GM13976 (cell line): ENCODE data around the gene FBN1.

Experiments
- DNase-seq: peaks from one replicate; pipeline ENCODE4 v3.0.0; 2012; ENCODE audit warnings: low spot score
- CTCF ChIP-seq: IDR thresholded peaks from 2 replicates; pipeline ENCODE4 v1.5.1; 2012; ENCODE audit warnings: borderline replicate concordance, mild to moderate bottlenecking; ENCODE audit not compliant: insufficient read depth; ENCODE audit errors: extremely low read depth, missing control alignments, control extremely low read depth
- in situ Hi-C: fragments of 300-500 bp; cut with MboI; formaldehyde crosslinking; loops from one replicate; pipeline ENCODE4 v1.12.0; 2022; ENCODE audit warnings: low sequenced_read_pairs, mixed read lengths, inconsistent platforms; ENCODE audit not compliant: unreplicated experiment

FBN1 gene

GRCh38 chr15:48451241-48451640, 194.3 kb downstream of the FBN1 start:
- in situ Hi-C loops: no loop called here
- DNase-seq: no peak
- no peak for TF ChIP-seq CTCF

GRCh38 chr15:48449734-48450133, 195.8 kb downstream of the FBN1 start:
- no peak for TF ChIP-seq CTCF
- in situ Hi-C loops: no loop called here
- DNase-seq: no peak

GRCh38 chr15:48447657-48448056, 197.9 kb downstream of the FBN1 start:
- TF ChIP-seq CTCF: no peak
- DNase-seq: no peak
- in situ Hi-C loops: no loop called here

GRCh38 chr15:48447058-48447457, 198.5 kb downstream of the FBN1 start:
- DNase-seq: no peak
- in situ Hi-C loops: no loop called here
- TF ChIP-seq CTCF: no peak

- TF ChIP-seq CTCF: no peak
- DNase-seq: no peak
- in situ Hi-C loops: no loop called here
These were observed 203.5 kb downstream of the FBN1 start for GRCh38 chr15:48442011-48442410.

GRCh38 chr15:48440084-48440483, 205.4 kb downstream of the FBN1 start:
- no peak for TF ChIP-seq CTCF
- in situ Hi-C loops: no loop called here
- DNase-seq: no peak

GRCh38 chr15:48437178-48437577, 208.3 kb downstream of the FBN1 start:
- TF ChIP-seq CTCF: no peak
- no peak for DNase-seq
- in situ Hi-C loops: no loop called here
